Measurements from ENCODE around the gene ITPRID1.

ITPRID1 gene

DNA sequence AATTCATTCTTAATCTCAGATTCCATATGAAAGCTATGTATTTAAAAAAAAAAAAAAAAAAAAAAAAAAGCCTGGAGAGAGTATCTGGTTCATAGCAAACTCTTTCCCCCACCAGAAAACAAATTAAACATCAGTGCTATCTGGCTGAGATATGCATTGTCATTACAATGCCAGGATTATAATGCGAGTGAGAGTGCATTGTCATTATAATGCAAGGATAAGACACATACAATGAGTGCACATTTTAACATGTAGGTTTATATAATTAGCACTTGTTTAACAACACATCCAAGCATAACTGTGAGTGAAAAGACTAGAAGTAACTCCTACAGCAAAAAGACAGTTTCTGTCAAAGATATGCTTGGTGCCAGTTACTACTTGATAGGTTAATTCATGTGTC, 48.1 kb downstream of the ITPRID1 start:
- H3K4me3 ChIP-seq (ENCODE audit: low read depth, low read length), result no peak overlapping the region
- TF ChIP-seq, protein P1, sequence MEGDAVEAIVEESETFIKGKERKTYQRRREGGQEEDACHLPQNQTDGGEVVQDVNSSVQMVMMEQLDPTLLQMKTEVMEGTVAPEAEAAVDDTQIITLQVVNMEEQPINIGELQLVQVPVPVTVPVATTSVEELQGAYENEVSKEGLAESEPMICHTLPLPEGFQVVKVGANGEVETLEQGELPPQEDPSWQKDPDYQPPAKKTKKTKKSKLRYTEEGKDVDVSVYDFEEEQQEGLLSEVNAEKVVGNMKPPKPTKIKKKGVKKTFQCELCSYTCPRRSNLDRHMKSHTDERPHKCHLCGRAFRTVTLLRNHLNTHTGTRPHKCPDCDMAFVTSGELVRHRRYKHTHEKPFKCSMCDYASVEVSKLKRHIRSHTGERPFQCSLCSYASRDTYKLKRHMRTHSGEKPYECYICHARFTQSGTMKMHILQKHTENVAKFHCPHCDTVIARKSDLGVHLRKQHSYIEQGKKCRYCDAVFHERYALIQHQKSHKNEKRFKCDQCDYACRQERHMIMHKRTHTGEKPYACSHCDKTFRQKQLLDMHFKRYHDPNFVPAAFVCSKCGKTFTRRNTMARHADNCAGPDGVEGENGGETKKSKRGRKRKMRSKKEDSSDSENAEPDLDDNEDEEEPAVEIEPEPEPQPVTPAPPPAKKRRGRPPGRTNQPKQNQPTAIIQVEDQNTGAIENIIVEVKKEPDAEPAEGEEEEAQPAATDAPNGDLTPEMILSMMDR (IDR thresholded peaks at IDR 0.05; ENCODE audit: low read depth, low read length, missing control alignments), result no peak
- no peak for DNase-seq (ENCODE audit: low read depth)

DNA sequence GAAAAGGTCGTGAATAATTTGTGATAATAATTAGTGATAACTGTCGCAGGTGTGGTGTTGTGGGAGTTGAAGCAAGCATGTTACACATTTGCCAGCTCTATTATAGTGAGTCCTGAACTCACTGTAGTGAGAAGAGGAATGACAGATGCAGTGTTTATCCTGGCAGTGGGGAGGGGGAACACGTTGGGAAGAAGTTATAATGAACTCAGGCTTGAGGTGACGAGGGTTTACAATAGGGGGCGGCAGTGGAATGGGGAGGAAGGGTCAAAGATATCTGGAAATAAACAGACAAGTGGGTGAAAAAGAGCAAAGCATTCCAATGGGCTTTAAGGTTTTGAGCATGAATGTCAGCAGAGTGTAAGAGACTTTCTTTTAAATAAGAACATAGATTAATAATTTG, 49.6 kb downstream of the ITPRID1 start:
- TF ChIP-seq, protein P1 (IDR thresholded peaks at IDR 0.05; ENCODE audit: low read depth, low read length, missing control alignments), result no peak
- no peak for DNase-seq (ENCODE audit: low read depth)
- no peak overlapping the region for H3K4me3 ChIP-seq (ENCODE audit: low read depth, low read length)

DNA sequence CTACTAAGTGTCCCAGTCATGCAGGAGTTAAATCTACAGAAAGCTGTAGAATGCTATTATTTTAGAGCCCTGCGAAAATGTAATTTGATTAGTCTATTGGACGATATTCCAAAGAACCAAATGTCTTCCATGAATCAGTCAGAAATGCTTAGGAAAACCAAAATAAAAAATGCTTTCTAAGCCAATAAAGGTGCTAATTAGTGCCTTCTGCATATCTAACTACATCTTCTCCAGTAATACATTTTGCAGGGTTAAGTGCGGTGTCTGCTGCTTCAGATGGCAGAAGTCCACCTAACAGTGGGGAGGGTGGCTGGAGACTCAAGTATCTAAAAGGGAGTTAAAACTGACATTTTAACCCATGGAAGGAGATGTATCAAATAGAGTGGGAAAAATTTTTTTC, 50.1 kb downstream of the ITPRID1 start:
- DNase-seq (ENCODE audit: low read depth), result no peak
- TF ChIP-seq, protein P1 (IDR thresholded peaks at IDR 0.05; ENCODE audit: low read depth, low read length, missing control alignments), result no peak
- no peak overlapping the region for H3K4me3 ChIP-seq (ENCODE audit: low read depth, low read length)

DNA sequence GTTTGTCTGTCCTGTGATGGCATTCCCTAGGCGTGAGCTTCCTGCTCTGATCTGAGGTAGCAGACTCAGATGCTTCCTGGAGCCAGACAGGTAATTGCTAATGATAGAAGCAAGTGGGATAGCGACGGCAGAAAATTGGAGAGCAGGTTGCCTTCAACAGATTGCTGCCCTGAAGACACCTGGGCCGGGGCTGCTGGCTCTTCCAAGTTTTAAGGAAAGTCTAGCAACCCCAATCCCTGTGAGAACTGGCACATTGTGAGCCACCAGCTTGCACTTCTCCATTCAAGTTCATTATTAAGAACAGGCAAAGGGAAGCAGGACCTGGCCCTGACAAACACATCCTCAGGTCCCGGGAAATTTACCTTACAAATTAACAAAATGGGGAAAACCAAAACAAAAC, 50.8 kb downstream of the ITPRID1 start:
- DNase-seq (ENCODE audit: low read depth), result no peak
- TF ChIP-seq, protein P1 (IDR thresholded peaks at IDR 0.05; ENCODE audit: low read depth, low read length, missing control alignments), result no peak

DNA sequence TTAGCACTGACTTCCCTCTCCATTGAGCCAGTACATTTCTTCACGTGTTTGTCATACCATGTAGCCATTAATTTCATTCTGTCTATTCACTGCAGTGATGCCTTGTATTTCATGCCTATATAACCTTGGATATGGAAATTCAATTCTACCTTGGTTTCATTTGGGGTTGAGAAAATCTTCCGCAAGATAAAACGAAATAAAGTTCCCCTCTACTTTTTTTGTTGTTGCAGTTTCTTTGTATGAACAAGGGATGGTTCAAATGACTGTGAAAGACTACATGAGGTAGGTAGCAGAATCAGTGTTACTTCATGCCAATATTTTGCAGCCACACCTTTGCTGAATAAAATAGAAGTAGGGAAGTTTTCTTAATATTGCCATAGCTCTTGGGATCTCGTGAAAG, 55.6 kb downstream of the ITPRID1 start:
- H3K4me3 ChIP-seq (ENCODE audit: low read depth, low read length), result no peak overlapping the region
- TF ChIP-seq, protein P1 (IDR thresholded peaks at IDR 0.05; ENCODE audit: low read depth, low read length, missing control alignments), result no peak
- no peak for DNase-seq (ENCODE audit: low read depth)

More for the DNA sequence above, 50.8 kb downstream of the ITPRID1 start:
- no peak overlapping the region for H3K4me3 ChIP-seq (ENCODE audit: low read depth, low read length)

DNA sequence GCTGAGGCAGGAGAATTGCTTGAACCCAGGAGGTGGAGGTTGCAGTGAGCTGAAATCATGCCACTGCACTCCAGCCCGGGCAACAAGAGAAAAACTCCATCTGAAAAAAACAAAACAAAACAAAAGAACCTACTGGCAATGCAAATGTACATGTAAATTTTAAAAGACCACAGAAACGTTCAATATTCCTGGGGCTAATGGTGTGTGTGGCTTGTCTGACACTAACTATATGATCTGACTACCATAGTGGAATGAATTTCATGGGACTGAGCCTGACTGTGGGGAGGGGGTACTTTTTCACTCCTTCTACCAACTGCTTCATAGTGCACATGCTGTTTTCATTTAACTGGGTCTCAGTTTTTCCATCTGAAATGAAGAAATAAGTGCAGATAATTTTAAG, 69.6 kb downstream of the ITPRID1 start:
- no peak for DNase-seq (ENCODE audit: low read depth)
- TF ChIP-seq, protein P1 (IDR thresholded peaks at IDR 0.05; ENCODE audit: low read depth, low read length, missing control alignments), result no peak
- no peak overlapping the region for H3K4me3 ChIP-seq (ENCODE audit: low read depth, low read length)

DNA sequence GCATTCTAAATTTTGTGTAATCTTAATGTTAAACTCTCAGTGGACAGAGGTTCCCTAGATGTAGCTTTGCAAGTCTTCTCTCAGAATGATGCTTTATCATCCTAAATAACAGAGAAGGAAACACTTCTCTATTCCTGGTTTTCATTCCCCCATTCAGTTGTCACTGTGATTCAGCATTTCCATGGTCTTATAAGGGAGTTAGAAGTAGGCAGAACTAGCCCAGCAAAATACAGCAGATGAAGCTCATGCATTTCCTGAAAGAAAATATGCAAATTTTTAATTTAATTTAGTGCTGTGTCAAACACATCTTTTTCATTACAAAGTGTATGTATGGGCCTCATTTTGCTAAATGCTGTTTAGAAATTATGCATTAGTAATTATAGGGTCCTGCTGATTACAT, 70.1 kb downstream of the ITPRID1 start:
- DNase-seq (ENCODE audit: low read depth), result no peak
- TF ChIP-seq, protein P1 (IDR thresholded peaks at IDR 0.05; ENCODE audit: low read depth, low read length, missing control alignments), result no peak
- no peak overlapping the region for H3K4me3 ChIP-seq (ENCODE audit: low read depth, low read length)
